ENCODE results near the gene SHANK2. TPM values are rescaled to one million over a fixed set of nuclear protein-coding genes. Genes with fewer than 3 reads are reported as not detected.

Gene SHANK2
- total and polyA plus RNA-seq, 11 donors = under 0.01 to 1.5 (median 0.31) TPM; not detected in 5

DNA sequence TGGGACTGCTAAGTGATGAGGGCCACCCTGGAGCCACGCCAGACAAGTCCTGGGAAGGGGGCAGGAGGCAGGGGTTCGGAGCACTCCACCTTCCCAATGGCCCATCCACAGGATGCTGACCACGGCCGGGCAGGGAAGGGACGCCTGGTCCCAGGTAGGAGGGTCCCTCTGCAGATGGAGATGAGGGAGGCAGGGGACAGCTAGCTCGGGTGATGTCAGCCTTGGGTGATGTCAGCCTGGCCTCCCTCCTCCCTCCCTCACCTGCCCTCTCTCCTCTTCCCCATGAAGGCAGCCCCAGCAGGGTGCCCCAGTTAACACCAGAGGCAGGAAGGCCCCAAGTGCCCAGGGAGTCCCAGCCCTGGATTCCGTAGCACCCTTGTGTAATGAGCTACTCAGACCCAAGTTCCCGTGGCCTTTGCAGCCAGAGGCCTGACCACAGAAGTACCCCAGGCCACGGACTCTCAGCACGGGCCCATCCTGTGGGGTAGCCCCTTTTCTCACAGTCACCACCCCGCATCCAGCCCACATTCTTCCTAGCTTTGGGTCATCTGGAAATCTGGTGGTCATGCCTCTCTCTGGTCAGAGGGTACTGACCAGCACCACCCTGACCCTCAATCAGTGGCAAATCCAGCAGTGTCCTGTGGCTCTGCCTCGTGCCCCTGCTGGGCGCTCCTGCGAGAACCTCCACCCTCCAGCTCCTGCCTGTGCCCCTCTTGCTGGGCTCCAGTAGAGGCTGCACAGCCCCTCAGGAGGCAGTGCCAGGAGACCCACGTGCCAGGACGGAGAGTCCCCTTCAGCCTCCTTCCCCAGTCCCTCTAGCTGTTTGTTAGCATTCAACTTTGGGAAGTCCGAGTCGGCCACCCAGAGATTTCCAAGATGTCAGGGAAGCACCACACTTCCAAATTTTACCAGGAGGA is 47.4 kb downstream of the SHANK2 start:
- peaks cover 0 to 28% (median 3%) of the 10 kb centered on the region in 9 donors for H3K27me3 ChIP-seq
- intact Hi-C loops (cut with DNase I) = no loop called here
- H3K4me3 ChIP-seq = no peak overlapping the region
- TF ChIP-seq POLR2A (IDR thresholded peaks at IDR 0.05) = no peak
- TF ChIP-seq, protein P1, sequence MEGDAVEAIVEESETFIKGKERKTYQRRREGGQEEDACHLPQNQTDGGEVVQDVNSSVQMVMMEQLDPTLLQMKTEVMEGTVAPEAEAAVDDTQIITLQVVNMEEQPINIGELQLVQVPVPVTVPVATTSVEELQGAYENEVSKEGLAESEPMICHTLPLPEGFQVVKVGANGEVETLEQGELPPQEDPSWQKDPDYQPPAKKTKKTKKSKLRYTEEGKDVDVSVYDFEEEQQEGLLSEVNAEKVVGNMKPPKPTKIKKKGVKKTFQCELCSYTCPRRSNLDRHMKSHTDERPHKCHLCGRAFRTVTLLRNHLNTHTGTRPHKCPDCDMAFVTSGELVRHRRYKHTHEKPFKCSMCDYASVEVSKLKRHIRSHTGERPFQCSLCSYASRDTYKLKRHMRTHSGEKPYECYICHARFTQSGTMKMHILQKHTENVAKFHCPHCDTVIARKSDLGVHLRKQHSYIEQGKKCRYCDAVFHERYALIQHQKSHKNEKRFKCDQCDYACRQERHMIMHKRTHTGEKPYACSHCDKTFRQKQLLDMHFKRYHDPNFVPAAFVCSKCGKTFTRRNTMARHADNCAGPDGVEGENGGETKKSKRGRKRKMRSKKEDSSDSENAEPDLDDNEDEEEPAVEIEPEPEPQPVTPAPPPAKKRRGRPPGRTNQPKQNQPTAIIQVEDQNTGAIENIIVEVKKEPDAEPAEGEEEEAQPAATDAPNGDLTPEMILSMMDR (IDR thresholded peaks at IDR 0.05) = no peak
- H3K36me3 ChIP-seq = no peaks in the 10 kb centered on the region
- H3K27ac ChIP-seq = no peak overlapping the region
- no peaks in the 10 kb centered on the region for H3K4me1 ChIP-seq
- no peaks in the 10 kb centered on the region for H3K9me3 ChIP-seq
- 81 to 86% (median 81%) methylated on average over 12 to 18 of the region's 18 CpGs for WGBS, 4 donors
- ATAC-seq (peak in 1 of 4 donors; percentile 23), DNase-seq (no peak)

DNA sequence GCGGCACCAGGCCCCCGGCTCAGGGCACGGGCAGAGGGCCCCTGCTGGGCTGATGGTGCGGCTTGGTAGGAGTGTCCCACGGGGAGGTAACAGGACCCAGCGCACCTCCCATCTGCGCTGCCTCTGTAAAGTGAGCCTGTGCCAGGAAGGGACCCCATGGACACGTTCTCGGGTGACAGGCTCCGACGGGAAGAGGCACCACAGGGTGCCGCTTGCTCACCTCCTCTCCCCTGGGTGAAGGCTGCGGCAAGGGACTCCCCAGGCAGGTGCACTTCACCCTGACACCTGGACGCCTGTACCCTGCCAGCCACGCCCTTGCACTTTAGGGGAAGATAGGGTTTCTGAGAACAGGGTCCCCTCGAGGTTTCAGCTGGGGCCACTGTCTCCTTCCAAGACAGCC is 48.1 kb downstream of the SHANK2 start:
- Histone ChIP-seq H3K9me3 (no peaks in the 10 kb centered on the region), H3K27me3 (peaks cover 0 to 22% (median 0%) of the 10 kb centered on the region in 9 donors), H3K4me1 (no peaks in the 10 kb centered on the region), H3K4me3 (no peak overlapping the region), H3K27ac (no peak overlapping the region), H3K36me3 (no peaks in the 10 kb centered on the region)
- no peak for TF ChIP-seq POLR2A (IDR thresholded peaks at IDR 0.05)
- TF ChIP-seq, protein P1 (IDR thresholded peaks at IDR 0.05) = no peak
- intact Hi-C loops (cut with DNase I) = no loop called here
- DNase-seq = no peak
- ATAC-seq = no peak
- WGBS, 4 donors = 70 to 80% (median 78%) methylated on average over 12 to 16 of the region's 16 CpGs

GRCh38 chr11:71203681-71204080 is 48.7 kb downstream of the SHANK2 start:
- no peak for ATAC-seq
- intact Hi-C loops (cut with DNase I) = no loop called here

DNA sequence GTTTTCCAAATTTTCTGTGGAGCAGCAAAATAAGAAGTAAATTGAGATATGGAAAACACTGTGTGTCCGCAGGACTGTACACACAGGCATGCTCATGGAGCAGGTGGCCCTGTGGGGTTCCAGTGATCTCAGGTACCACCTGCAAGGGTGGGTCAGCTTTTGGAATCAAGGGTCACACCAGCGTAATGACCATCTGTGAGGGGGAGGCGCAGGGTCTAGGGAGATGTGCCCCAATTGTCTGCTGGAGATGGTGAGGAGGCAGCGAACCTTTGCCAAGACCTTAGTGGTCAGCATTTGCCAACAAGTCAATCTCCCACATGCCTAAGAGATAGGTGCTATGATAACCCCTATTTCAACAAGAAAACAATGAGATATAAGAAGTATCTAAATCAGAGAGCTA is 49.4 kb downstream of the SHANK2 start:
- Histone ChIP-seq H3K36me3 (no peaks in the 10 kb centered on the region), H3K4me1 (no peaks in the 10 kb centered on the region), H3K4me3 (no peak overlapping the region), H3K27ac (no peak overlapping the region), H3K9me3 (no peaks in the 10 kb centered on the region), H3K27me3 (peaks cover 0 to 19% (median 0%) of the 10 kb centered on the region in 9 donors)
- intact Hi-C loops (cut with DNase I) = no loop called here
- 83 to 94% (median 92%) methylated on average over 4 of the region's 4 CpGs for WGBS, 4 donors
- TF ChIP-seq, protein P1 (IDR thresholded peaks at IDR 0.05) = no peak
- no peak for TF ChIP-seq POLR2A (IDR thresholded peaks at IDR 0.05)
- no peak for DNase-seq
- ATAC-seq = no peak

More at GRCh38 chr11:71203681-71204080, 48.7 kb downstream of the SHANK2 start:
- no peak for DNase-seq
- Histone ChIP-seq H3K4me1 (no peaks in the 10 kb centered on the region), H3K27ac (no peak overlapping the region), H3K36me3 (no peaks in the 10 kb centered on the region), H3K9me3 (no peaks in the 10 kb centered on the region), H3K27me3 (peaks cover 0 to 19% (median 0%) of the 10 kb centered on the region in 9 donors), H3K4me3 (no peak overlapping the region)
- 81 to 87% (median 85%) methylated on average over 6 to 11 of the region's 11 CpGs for WGBS, 4 donors
- TF ChIP-seq, protein P1 (IDR thresholded peaks at IDR 0.05) = no peak
- no peak for TF ChIP-seq POLR2A (IDR thresholded peaks at IDR 0.05)
